GM12873 (cell line): Measurements from ENCODE around the gene HDAC8.

Source experiments
- CTCF ChIP-seq: IDR thresholded peaks from 2 replicates; pipeline ENCODE4 v1.5.1; 2012; ENCODE audit warnings: low read depth, mild to moderate bottlenecking, moderate library complexity, low read length, control low read depth; ENCODE audit not compliant: insufficient read depth; ENCODE audit errors: missing control alignments

Gene HDAC8

DNA sequence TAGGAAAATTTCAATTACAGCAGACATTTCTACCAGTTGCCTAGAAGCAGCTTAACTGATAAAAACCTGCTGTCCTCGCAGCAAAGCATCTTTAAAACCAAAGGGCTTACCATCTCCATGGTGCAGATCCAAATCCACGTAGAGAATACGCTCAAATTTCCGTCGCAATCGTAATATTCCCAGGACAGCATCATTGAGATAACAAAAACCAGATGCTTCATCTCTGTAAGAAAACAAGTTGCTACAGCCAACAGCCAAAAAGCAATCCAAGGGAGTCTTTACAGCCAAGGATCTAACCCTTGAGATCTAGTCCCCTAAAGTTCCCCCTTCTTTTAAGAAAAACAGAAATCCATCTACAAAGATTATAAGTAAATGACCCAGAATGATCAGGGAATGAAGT lies 77.6 kb downstream of the HDAC8 start:
- no peak for TF ChIP-seq CTCF

DNA sequence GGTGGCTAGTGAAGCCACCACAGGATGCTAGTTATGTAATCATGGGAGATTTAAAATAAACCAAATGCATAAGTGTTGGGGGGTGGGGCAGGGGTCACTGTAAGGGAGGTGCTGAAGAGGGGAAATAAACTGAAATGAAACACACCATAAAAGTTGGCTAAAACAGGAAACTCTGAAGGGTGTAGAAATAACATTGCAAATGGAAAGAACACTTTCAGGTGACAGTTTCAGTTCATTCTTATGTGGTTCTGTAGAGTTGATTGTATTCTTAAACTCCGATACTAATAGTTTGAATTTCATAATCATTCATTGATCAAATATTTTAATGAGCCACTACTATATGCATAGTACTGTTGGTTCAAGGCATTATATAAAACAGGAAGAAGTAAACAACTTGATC lies 80.1 kb downstream of the HDAC8 start:
- TF ChIP-seq CTCF, result no peak

- TF ChIP-seq CTCF, result no peak
Measured at GRCh38 chrX:72487661-72488060, 85.0 kb downstream of the HDAC8 start.

DNA sequence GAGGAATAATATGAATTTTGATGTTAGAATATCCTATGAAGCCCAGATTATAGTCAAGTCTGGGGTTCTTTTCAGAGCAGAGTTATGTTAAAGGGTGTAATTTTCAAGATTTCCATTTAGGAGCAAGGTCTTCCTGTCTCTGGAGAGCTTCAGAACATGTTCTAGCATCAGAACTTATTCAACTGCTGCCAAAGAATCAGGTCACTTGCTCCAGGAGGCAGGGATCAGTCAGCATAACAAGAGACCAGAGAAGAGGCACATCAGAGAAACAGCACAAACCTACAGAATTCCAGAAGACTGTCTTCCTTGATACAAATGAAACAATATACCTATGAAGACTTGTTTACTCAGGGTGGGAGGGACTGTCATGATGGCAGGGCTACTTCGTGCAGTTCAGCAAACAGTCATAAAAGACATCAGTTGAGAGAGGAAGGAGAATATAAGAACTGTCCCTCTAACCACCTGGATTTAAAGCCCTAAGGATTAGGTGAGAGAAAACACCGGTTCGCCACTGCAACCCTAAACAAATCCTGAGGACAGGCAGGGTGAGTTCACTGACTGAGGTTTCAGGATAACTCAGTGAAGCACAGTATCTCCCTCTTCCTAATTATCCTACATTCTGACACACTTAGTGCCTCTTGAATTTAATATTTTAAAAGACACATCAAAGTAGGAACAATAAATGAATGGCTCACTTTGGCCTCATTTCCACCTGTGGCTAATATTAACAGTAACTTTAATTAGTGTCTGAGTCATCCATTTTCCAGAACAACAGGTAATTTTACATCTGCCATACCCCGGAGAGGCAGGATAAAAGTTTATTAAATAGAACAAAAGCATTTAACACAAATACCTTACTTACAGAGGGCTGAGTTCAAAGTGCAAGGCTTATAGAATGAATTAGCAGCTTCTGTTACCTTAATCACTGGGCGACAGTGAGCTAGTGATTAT lies 93.0 kb downstream of the HDAC8 start:
- TF ChIP-seq CTCF, result no peak

GRCh38 chrX:72478853-72479252 lies 93.8 kb downstream of the HDAC8 start:
- TF ChIP-seq CTCF, result no peak

- no peak for TF ChIP-seq CTCF
Measured at GRCh38 chrX:72478351-72478750, 94.3 kb downstream of the HDAC8 start.

DNA sequence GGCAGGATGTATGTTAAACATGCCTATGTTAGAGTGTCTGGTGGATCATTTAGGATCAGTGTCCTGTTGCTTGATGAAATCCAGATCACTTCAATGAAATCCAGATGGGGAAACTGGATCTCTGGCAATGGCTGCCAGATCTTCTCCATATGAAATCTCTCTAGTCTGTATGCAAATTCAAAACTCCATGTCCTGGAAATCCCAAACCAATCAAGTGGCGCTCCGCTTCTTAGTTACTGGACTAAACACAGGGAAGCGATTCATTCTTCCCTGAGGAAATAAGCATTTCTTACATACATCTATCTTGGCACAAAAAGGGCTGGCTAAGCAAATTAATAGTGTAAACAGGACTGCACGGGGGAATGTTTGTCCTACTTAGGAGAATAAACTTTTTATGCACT lies 94.9 kb downstream of the HDAC8 start:
- TF ChIP-seq CTCF, result no peak
